HG02852 (cell line): ENCODE measurements around the gene PWP1.
A peak's percentile ranks its signal among the peaks of the same experiment; 100 is the strongest.

ENCODE experiments used
- ATAC-seq: cut with Tn5 transposase; IDR thresholded peaks from one replicate; pipeline ENCODE4 v1.9.1; 2021; ENCODE audit warnings: mild to moderate bottlenecking, moderate library complexity; ENCODE audit not compliant: unreplicated experiment

PWP1 gene

DNA sequence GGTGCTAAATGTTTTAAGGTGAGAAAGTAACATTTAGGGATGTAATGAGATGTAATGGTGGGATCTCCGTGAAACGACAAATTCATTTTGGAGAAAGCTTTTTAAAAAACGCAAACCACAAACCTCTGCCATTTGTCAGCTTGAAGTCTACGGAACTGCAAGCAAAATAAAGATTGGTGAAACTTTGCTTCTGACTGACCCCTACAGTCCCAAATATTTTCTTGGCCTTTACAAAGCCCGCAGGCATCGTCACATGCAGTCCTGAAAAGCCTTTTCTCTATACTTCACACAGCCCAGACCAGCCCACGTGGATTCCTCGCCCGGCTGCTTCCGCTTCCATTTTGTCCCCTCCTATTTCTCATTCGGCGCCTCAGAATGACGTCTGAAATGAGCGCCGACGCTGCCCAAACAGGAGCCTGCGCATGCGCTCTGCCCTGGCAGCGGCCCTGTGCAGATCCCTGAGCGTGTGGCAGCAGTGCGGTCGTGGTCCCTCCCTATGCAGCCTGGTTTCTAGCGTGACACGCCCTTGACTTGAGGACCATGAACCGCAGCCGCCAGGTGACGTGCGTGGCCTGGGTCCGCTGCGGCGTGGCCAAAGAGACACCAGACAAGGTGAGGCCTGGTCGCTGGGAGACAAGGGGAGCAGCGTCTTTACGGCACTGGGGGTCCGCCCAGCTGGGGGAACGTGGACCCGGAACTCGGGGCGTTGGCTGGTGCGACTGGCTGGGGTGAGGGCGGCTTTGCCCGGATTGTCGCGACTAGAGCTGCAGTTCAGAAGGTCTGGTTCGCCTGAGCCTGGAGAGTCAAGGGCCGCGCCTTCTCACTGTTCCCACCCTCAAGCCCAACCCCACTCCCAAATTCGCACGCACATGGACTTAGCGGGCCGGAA lies at the start of gene PWP1:
PWP1 (plus strand) TSS at position 440 of the 889 bp plus-strand sequence; CDS start at position 541, 101 bp downstream.
- ATAC-seq: peak; percentile 92

DNA sequence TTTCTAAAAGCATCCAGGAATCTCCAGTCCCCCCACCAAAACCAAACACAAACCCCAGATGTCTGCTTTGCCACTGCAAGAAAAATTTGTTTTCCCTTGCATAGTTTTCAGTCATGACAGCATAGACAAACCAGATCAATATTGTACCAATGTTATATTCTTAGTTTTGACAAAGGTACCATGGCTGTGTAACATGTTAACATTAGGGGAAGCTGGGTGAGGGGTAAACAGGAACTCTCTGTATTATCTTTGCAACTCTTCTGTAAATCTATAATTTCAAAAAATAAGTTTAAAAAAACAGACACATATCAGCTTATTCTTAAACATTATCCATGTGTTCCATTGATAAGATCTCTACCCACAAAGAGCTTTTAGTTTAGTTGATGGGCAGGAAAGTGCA lies 44.4 kb upstream of the PWP1 start:
- ATAC-seq: no peak

DNA sequence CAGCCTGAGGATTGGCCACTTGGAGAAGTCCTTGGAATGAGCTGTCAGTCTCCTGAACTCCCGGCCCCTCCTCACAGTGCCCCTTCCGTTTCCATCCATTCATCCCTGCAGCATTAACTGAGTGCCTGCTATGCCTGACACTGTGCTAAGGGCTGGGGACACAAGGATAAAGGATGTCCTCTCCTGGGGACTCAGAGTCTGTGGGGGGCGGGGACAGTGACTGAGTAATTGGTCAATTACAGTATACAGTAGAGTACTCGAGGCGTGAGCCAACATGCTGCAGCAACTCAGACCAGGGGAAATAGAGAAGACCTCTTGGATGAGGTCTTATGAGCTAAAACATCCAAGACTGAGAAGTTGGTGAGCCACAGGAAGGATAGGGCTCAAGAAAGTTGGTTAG lies 43.4 kb upstream of the PWP1 start:
- no peak for ATAC-seq

DNA sequence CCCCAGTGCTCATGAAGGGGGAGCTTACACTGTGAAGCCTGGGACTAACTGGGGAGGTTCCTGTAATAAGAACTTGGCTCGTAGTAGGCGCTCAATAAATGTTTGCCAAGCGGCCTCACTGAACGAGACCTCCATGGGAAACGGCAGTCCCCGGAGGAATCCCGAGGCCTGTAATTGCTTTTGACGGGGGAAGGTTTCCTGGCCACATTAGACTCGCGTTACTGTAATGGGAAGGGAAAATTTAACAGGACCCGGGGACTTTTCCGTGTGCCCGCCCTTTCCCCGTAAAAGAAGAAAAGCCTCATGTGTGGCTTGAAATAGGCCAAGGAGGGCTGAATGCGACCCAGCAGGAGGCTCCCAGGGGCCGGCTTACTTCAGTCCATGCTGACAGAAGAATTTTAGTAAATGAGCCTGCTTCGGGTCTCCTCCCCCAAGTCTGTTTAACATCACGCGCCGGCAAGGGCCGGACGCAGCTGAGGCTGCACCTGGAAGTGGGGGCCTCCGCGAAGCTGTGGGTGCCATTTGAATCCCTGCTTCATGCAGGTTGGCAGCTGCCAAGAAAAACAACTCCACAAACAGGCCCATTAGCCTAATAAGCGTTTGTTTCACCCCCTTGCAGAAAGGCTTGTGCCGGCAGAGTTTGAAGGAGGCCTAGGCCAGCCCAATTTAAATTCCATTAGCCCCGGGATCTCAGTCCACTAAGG lies 39.8 kb upstream of the PWP1 start:
- ATAC-seq: no peak

DNA sequence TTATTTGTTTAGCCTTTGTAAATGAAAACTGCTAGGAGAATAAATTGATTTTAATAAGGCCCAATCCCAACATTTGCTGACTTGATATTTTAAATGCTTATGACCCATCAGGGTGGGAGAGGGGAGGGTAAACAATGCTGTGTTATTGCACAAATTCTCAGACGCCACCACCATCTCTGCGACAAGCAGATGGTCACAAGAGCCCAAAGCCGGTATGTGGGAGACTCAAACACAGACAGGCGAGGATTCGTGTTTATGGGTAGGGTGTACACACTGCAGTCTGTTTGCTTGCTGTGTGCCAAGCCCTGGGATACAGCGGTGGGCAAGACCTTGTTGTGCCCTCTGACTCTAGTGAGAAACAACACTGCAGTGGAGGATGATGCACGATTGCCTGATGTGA lies 39.2 kb upstream of the PWP1 start:
- no peak for ATAC-seq

DNA sequence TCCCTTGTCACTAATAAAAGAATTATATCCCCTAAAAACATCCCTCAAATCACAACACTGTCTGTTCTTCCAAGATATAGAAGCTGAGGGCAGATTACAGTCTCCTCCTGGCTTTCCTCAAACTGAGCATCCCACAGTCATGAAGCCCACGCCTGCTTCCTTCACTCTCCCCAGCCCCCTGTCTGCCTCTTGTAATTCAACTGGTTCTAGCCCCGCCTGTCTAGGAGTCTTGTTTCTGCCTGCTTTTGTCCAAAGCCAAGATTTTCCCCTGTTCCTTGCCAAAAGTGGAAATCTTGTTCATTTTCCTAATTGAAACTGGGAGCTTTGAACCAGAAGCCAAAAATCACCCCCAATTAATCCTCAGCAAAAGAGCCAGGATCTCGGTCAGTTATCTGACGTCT lies 35.9 kb upstream of the PWP1 start:
- ATAC-seq: no peak

DNA sequence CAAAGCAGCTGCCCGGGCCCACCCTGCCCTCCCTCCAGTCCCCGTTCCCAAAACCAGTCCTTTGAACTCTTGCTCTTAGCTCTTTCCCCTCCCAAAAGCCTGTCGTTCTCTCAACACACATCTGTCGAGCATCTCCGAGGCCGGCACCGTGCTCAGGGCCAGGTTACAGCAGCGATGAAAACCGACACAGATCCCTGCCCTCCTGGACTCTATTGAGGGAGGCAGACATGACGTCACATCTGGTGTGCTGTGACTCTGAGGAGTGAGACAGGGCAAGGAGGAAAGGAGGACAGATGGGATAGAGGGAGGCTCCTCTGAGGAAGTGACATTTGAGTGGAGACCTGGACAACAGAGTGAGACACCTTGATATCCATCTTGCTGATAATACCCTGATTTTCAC lies 34.6 kb upstream of the PWP1 start:
- ATAC-seq: no peak

DNA sequence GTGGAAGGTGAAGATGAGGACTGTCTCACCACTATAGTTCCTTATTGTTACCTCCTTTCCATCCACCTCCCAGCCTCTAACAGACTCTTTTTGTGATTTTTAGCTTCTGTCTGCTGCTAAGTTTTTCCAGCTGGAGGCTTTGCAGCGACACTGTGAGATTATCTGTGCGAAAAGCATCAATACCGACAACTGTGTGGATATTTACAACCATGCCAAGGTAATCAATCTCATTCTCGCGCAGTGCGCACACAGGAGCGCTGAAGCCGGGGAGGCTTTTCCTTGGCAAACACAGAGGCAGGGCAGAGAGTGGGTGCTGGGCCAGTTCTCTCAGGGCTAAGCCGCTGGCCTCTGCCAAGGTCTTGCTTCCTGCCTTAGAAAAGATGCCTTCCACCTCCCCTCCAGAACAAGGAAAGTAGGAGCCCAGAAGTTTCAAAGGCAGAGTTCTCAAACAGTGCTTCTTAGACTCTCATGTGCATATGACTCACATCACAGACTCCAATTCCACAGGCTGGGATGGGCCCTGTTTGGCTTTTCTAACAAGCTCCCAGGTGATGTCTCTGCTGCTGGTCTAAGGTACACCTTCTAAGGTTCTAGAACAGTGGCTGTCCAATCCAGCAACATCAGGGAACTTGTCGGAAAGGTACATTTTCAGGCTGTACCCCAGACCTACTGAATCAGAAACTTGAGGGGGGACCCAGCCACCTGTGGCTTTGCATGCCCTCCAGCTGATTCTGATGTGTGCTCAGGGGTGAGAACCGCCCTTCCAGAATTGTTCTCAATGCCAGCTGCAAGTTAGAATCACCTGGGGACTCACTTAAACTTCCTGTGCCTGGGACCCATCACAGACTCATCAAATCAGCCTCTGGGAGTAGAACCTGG lies 33.8 kb upstream of the PWP1 start:
- no peak for ATAC-seq

DNA sequence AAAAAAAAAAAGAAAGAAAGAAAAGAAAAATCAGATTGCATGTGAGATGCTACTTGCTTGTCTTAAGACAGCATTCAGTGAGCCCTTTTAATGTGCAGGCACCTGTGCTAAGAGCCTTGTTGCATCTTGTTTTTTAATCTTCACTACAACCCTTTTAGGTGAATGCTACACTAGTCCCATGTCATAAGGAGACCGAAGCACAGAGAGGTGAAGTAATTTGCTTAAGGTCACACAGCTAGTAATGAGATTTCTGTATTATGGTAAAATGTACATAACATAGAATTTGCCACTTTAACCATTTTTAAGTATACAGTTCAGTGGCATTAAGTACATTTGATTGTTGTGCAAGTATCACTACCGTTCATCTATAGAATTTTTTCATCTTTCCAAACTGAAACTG lies 32.1 kb upstream of the PWP1 start:
- no peak for ATAC-seq

DNA sequence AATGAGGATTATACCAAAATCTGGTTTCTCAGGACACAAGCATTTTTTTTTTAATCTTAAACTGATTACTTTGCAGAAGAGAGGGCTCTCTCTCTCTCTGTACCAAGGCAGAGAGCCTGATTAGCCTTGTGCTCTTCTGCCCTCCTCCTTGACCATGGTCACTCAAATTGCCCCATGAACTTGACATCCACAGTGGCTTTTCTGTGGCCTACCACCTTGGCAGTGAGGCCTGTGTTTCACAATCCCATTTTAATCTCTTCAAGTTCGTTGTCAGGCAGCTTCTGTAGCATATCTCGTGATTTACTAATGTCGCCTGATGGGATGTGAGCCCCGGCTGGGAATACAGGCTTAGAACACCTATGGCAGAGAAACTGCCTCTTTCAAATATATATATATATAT lies 30.7 kb upstream of the PWP1 start:
- ATAC-seq: no peak

DNA sequence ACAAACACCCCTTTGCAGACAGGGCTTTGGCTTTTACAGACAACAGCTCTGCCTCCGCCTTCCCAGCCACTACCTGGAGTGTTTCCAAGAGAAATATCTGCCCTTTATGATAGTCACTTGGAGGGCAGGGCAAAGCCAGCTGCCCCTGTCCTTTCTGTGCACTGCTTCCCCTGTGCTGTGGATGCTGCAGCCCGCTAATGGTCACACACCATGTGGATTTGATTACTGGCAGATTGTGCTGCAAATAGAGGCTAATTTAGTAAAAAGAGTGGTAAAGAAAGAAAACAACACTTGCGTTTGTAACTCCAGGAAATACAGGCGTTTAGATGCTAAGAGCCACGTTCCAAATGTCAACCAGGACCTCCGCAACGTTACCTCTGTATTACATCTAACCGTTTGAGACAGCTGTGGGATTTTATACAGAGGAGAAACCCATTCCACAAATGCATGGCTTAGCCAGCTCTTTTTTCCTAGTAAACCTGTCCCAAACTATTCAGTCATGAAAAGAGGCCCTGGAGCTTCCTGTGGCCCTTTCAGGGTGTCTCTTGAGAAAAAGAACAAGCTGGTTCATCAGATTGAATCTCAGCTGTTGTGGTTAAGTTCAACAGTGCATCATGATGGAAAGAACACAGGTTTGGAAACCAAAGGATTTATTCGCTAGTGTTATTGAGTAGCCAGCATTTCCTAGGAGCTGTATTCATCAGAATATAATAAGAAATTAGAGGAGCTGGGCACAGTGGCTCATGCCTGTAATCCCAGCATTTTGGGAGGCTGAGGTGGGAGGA lies 30.1 kb upstream of the PWP1 start:
- no peak for ATAC-seq

DNA sequence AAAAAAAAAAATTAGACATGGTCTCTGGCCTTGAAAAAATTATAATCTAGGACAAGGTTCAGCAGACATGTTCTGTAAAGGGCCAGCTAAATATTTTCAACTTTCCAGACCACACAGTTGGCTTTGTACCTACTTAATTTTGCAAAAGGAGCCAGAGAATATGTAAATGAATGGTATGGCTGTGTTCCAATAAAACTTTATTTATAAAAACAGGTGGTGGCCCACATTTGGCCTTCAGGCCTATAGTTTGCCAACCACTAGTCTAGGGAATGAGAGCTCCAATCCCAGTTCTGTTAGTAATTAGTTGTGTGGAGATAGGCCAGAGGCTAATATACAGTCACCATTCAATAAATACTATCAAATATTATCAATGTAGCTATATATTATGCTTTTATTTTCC lies 29.3 kb upstream of the PWP1 start:
- ATAC-seq: no peak

DNA sequence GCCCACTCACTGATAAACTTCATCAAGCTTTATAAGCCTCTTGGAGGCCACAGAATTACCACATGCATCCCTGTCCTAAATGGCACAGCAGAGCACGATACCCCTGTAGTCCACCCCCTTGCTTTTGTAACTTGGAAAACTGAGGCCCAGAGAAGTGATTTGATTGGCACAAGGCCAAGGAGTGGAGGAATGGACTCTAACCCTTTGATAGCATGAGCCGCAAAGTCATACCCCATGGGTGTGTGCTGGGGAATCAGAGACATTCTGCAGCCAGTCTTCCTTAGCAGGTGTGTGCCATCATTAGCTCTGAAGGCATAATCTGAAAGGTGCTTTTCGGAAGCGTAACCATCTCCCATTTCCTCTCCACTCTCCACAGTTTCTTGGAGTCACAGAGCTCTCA lies 28.5 kb upstream of the PWP1 start:
- no peak for ATAC-seq

DNA sequence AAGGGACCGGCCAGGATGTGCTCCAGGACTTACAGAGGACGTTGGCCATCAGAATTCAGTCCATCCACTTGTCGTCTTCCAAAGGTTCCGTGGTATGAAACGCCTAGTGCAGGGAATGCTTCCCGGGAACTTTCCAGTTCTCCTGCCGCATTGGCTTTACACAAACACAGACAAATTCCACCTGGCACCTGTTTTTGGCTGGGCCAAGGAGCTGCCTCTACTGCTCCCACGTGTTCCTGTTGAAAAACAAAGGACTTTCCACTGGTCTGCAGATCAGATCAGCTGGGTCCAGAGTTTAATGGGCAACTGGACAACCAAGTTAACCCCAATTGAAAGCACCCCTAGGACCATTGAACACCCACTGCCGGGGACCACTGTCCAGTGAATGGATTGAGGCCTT lies 28.0 kb upstream of the PWP1 start:
- no peak for ATAC-seq

DNA sequence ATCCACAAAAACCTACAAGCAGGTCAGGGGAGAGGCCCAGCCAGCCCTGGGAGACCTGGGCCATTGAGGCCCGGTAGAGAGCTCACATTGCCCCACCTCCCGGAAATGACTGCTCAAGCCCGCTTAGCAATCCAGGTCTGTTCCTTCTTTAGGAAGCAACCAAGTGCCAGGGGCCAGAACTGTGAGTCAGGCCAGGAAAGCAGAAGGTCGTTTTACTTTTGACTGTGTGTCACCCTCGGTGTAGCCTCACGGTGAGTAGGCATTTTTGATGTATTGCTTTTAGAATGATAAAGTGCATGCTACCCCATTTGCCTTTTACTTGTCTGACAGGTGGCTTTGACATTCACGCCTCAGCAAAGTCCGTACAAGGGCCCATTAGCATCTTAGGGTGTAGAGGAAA lies 25.4 kb upstream of the PWP1 start:
- ATAC-seq: no peak

DNA sequence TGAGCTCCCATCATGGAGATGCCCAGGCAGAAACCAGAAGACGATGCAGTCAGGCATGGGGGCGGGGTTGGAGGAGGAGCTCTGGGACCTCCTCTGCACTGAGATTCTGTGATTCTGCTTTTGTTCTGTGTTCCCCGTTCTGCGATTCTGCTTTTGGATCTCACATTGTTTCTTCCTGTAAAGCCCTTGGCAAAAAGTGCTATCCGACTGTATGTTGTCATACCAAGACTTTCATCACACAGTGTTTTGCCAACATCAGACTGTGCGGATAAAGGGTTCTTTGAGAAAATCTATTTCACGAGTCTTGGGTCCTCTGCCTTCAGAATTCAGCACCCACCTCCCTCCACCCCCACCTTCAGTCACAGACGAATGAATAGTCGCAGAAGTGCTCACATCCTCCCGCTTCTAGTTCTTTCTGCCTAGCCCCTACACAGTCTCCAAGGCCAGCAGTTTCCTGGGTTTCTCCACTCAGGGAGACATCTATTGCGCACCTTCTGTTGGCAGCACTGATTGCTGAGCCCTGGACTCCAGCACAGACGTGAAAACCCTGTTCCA lies 24.7 kb upstream of the PWP1 start:
- ATAC-seq: no peak

DNA sequence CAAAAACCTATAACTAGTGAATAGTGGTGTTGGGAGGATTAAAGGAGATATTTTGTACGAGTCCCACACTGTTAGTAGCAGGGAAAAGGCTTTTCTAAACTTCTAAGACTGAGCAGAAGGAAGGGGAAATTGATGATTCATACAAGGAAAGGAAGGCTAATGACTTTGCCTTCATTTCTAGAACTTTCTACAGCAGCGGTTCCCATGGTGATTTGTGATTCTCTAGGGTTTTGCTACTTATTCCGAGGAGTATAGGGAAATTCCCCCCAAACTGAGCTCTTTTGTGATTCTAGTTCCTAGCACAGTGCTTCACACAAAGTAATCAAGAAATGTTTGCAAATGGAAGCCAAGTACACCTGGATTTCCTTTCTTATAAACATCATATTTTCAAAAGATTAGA lies 23.8 kb upstream of the PWP1 start:
- ATAC-seq: peak; percentile 47

DNA sequence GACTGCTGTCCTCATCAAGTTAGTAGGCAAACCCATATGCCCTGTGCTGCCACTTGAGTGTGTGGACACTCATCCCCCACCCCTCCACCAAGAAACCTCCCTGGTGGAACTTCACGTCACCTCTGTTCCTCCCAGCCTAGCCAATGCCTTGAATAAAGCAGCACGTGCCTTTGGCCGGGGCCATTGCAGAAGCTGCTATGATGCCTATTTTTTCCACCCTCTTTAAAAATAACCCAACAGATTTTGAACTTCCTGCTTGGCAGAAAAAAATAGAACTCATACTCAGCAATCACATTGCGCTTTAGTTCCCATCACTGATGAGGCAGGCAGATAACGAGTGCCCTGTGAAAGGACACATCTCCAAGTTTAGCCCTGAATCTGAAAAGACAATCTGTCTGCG lies 23.1 kb upstream of the PWP1 start:
- ATAC-seq: no peak

DNA sequence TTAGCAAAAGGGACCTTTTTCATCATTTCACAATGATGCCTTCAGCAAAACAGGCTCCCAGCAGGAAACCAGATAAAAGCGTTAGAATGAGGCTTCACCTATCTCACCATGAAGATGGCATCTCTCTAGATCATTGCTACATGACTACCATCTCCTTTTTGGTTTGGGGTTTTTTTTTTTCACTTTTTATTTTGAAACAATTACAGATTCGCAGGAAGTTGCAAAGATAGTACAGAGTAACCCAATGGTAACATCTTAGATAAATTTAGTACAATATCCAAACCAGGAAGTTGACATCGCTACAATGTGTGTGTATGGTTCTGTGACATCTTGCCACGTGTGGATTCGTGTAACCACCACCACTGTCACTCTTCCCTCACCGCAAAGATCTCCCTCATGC lies 22.3 kb upstream of the PWP1 start:
- ATAC-seq: no peak

DNA sequence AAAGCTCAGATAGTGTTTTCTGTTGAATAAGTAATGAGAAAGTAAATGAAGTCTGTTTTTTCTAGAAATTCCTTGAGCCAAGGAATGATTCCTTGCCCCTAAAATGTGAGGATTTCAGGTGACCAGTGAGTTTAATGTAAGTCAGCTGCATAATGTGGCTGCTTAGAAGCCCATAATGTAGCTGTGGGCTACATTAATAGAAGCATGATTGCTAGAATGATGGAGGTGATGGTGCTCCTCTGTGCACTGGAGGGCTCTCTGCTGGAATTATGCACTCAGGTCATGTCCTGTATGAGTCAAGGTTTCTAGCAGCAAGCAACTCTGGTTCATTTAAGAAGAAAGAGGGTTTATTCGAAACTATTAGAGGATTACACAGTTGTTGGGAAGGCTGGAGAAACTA lies 19.6 kb upstream of the PWP1 start:
- no peak for ATAC-seq
